HepG2 (cell line): ENCODE results near the gene MAP3K7CL. TPM values are rescaled to one million over a fixed set of nuclear protein-coding genes. Genes with fewer than 3 reads are reported as not detected.

ENCODE experiments used
- ATAC-seq: fragments of 200-7000 bp; cut with Tn5 transposase; 3 replicates; pipeline ENCODE4 v1.9.1; 2020; ENCODE audit warnings: mild to moderate bottlenecking, moderate library complexity
- BruUV-seq: library from RNA; stranded (reverse); fragments of 400-500 nt; replicated peaks from 2 replicates; lab custom pipeline; 2021; lab: Mats Ljungman, UMichigan
- CTCF ChIA-PET: fragments of 300-600 bp; formaldehyde crosslinking; extraction: SDS; loops from one replicate; lab custom pipeline; 2021; ENCODE audit warnings: low total read pairs, inconsistent platforms, low intra/inter-chr PET ratio; lab: Yijun Ruan, JAX
- POLR2A ChIA-PET: fragments of 350-600 bp; sonication (Branson Sonifier 250); formaldehyde crosslinking; loops from one replicate; lab custom pipeline; 2020; ENCODE audit warnings: antibody characterized with exemption, inconsistent platforms; lab: Yijun Ruan, JAX
- DNase-seq: peaks from one replicate; pipeline ENCODE4 v3.0.0-alpha.2; 2015; ENCODE audit warnings: low spot score
- FAIRE-seq: peaks from 3 replicates; lab custom pipeline; 2011; peaks lifted over from hg19 to GRCh38; lab: Jason Lieb, UNC
- H2AFZ ChIP-seq: one replicate; pipeline ENCODE4 v1.6.1; 2011; ENCODE audit warnings: low read length, inconsistent platforms
- H3K27ac ChIP-seq: fragments of 300-600 bp; 3 replicates; pipeline ENCODE4 v1.8.0; 2011; ENCODE audit warnings: mixed run types, mild to moderate bottlenecking, mixed read lengths, low read length, inconsistent platforms; ENCODE audit not compliant: insufficient read depth; ENCODE audit errors: extremely low read length
- H3K27me3 ChIP-seq, 2 experiments: fragments of 200-600 bp in 1 of 2; 2 replicates in 1 of 2; 3 replicates in 1 of 2; pipeline versions ENCODE4 v1.6.0 to v1.8.0; 2011; ENCODE audit warnings: low read length in 2 of 2, mild to moderate bottlenecking in 2 of 2, moderate library complexity in 2 of 2, inconsistent platforms in 1 of 2; ENCODE audit not compliant: insufficient read depth in 2 of 2, control insufficient read depth in 1 of 2
- H3K36me3 ChIP-seq, 2 experiments: fragments of 200-600 bp in 1 of 2; replicated peaks in 1 of 2; 2 replicates in 1 of 2; 3 replicates in 1 of 2; pipeline versions ENCODE4 v1.5.1 to v1.8.0; 2011; ENCODE audit warnings: low read length in 2 of 2, inconsistent platforms in 1 of 2; ENCODE audit not compliant: insufficient read depth in 2 of 2, control insufficient read depth in 1 of 2
- H3K4me1 ChIP-seq: 2 replicates; pipeline ENCODE4 v1.5.1; 2012; ENCODE audit warnings: low read length, inconsistent platforms; ENCODE audit not compliant: insufficient read depth
- H3K4me2 ChIP-seq: 2 replicates; pipeline ENCODE4 v1.6.0; 2011; ENCODE audit warnings: low read depth, low read length, inconsistent platforms
- H3K4me3 ChIP-seq, 3 experiments: fragments of 200-600 bp in 1 of 3; sonication (generic), shearing (Covaris generic) in 1 of 3; replicated peaks in 1 of 3; 2 replicates each; pipeline ENCODE4 v1.5.1; 2011 to 2016; ENCODE audit warnings: low read length in 3 of 3, inconsistent platforms in 2 of 3, low read depth in 2 of 3, mild to moderate bottlenecking in 2 of 3, control low read depth in 1 of 3, mixed read lengths in 1 of 3; ENCODE audit not compliant: insufficient read depth in 1 of 3
- H3K79me2 ChIP-seq: one replicate; pipeline ENCODE4 v1.6.1; 2011; ENCODE audit warnings: low read length, inconsistent platforms; ENCODE audit not compliant: insufficient read depth
- H3K9ac ChIP-seq: 2 replicates; pipeline ENCODE4 v1.6.0; 2011; ENCODE audit warnings: mild to moderate bottlenecking, low read depth, low read length, inconsistent platforms; ENCODE audit not compliant: insufficient read depth
- H3K9me3 ChIP-seq: 2 replicates; pipeline ENCODE4 v1.5.1; 2012; ENCODE audit warnings: mild to moderate bottlenecking, low read length
- H4K20me1 ChIP-seq: 2 replicates; pipeline ENCODE4 v1.6.0; 2011; ENCODE audit warnings: inconsistent platforms, mild to moderate bottlenecking, low read length, moderate library complexity; ENCODE audit not compliant: insufficient read depth
- CEBPB ChIP-seq: IDR thresholded peaks from 2 replicates; pipeline ENCODE4 v1.6.1; 2011; ENCODE audit warnings: low read depth, low read length, improper control_type of control experiment, borderline replicate concordance
- FOXM1 ChIP-seq: sonication (generic); formaldehyde crosslinking; IDR thresholded peaks from 2 replicates; pipeline ENCODE4 v1.5.0; 2020; ENCODE audit warnings: missing genetic modification reagents
- MAFF ChIP-seq: IDR thresholded peaks from 2 replicates; pipeline ENCODE4 v1.6.1; 2011; ENCODE audit warnings: low read depth, low read length, improper control_type of control experiment
- MAFK ChIP-seq, 2 experiments: IDR thresholded peaks in 1 of 2; conservative IDR thresholded peaks in 1 of 2; 2 replicates each; pipeline ENCODE4 v1.6.1; 2011; ENCODE audit warnings: improper control_type of control experiment in 2 of 2, low read length in 2 of 2
- PHF5A ChIP-seq: IDR thresholded peaks from one replicate; pipeline ENCODE4 v1.6.1; 2018; ENCODE audit warnings: low read depth, missing genetic modification reagents; ENCODE audit not compliant: unreplicated experiment
- SRSF1 ChIP-seq: fragments of 200-400 bp; formaldehyde crosslinking; optimal IDR thresholded peaks from 2 replicates; pipeline ENCODE3; 2017; ENCODE audit warnings: mild to moderate bottlenecking, low read depth, low read length, moderate library complexity
- ZBTB8A ChIP-seq: sonication (generic); formaldehyde crosslinking; IDR thresholded peaks from 2 replicates; pipeline ENCODE4 v1.4.0; 2020; ENCODE audit warnings: mild to moderate bottlenecking, low read depth, missing genetic modification reagents, borderline replicate concordance
- ZFYVE20 ChIP-seq: sonication (generic); formaldehyde crosslinking; IDR thresholded peaks from 2 replicates; pipeline ENCODE4 v1.8.0; 2023; ENCODE audit warnings: low read depth, mild to moderate bottlenecking, moderate library complexity, missing genetic modification reagents, borderline replicate concordance
- ZNF30 ChIP-seq: sonication (generic); formaldehyde crosslinking; IDR thresholded peaks from 2 replicates; pipeline ENCODE4 v1.5.0; 2020; ENCODE audit warnings: mild to moderate bottlenecking, missing genetic modification reagents
- ZNF670 ChIP-seq: sonication (generic); formaldehyde crosslinking; IDR thresholded peaks from 2 replicates; pipeline ENCODE4 v1.8.0; 2022; ENCODE audit warnings: mild to moderate bottlenecking, missing genetic modification reagents, borderline replicate concordance
- WGBS: methylation state at CpG from one replicate; pipeline ENCODE4 v1.1.6; 2017; ENCODE audit warnings: low lambda C conversion rate; 5-methylcytosine and 5-hydroxymethylcytosine counted together
- in situ Hi-C: cut with HindIII; loops from 2 replicates; pipeline ENCODE4 v1.10.0; 2017; ENCODE audit warnings: low pct_unique_long_range_greater_than_20kb; ENCODE audit not compliant: extremely low pct_ligation_motif_present
- intact Hi-C: fragments of 100-400 bp; cut with micrococcal nuclease; formaldehyde crosslinking; loops from one replicate; pipeline ENCODE4 v1.10.0; 2022; ENCODE audit not compliant: unreplicated experiment
- polyA plus RNA-seq, 8 experiments: library from polyadenylated mRNA; depleted of rRNA in 3 of 8; stranded (reverse) in 7 of 8; unstranded in 1 of 8; fragments of >200 nt; fragmentation: Illumina TruSeq in 4 of 8; extraction: Trizol in 4 of 8; gene quantifications; 2 replicates each; pipeline versions ENCODE4 v1.2.1 to v1.2.3, GENCODE V29; 2011 to 2016; ENCODE audit warnings: low read depth in 4 of 8, missing spikeins in 1 of 8, mixed read lengths in 1 of 8; ENCODE audit not compliant: insufficient read depth in 1 of 8
- total RNA-seq, 5 experiments: library from RNA; depleted of rRNA; stranded (reverse); fragments of >200 nt; fragmentation: Illumina TruSeq; extraction: Trizol; gene quantifications; 2 replicates each; pipeline ENCODE4 v1.2.3, GENCODE V29; 2016; ENCODE audit warnings: low read depth in 1 of 5

Gene MAP3K7CL
- total and polyA plus RNA-seq, 2 of the 13 experiments (the other 11 are each of a cell fraction or from before 2014, with no cell fraction given): 0.04 to 0.15 TPM

- H3K27ac ChIP-seq: no peak overlapping the region
- no TSS peak for BruUV-seq
- no peak for FAIRE-seq
- no peaks in the 10 kb centered on the region for H3K36me3 ChIP-seq
- H4K20me1 ChIP-seq: no peaks in the 10 kb centered on the region
- H3K9ac ChIP-seq: no peak overlapping the region
- H3K79me2 ChIP-seq: no peaks in the 10 kb centered on the region
- H3K4me3 ChIP-seq: no peak overlapping the region
- no peak overlapping the region for H2AFZ ChIP-seq
- peaks cover 37% of the 10 kb centered on the region for H3K4me1 ChIP-seq
- no peak for TF ChIP-seq SRSF1
- TF ChIP-seq FOXM1 (CRISPR knock-in tag): no peak
- TF ChIP-seq ZNF670 (CRISPR knock-in tag): no peak
- TF ChIP-seq PHF5A (CRISPR knock-in tag): no peak
- no peak for TF ChIP-seq ZBTB8A (CRISPR knock-in tag)
- TF ChIP-seq ZFYVE20: no peak
- 0 out of 2 replicates have a peak, but pooled peaks have one; percentile 3 for TF ChIP-seq CEBPB
- TF ChIP-seq, all 625 proteins: peak for 1
- Histone ChIP-seq H3K4me2 (no peak overlapping the region), H3K9me3 (no peaks in the 10 kb centered on the region), H3K27me3 (no peaks in the 10 kb centered on the region)
- 96% methylated on average over 4 of the region's 4 CpGs for WGBS
- intact Hi-C loops (no loop called here), in situ Hi-C loops (loop anchor here (10.0 kb wide), 1 partner anchor 109 kb away; the partner anchor contains the start of gene BACH1)
- no peak for ATAC-seq
- POLR2A ChIA-PET: no interaction called here
- DNase-seq: no peak
- CTCF ChIA-PET: no interaction called here
Observed at GRCh38 chr21:29185633-29186032, 55.2 kb downstream of the MAP3K7CL start.

- BruUV-seq: no TSS peak
- CTCF ChIA-PET: interaction anchor here (0.6 kb wide), 1 partner anchor 24 kb away, joined by 3 read pairs; no protein-coding TSS in a partner anchor
- H3K4me2 ChIP-seq: no peak overlapping the region
- intact Hi-C loops (no loop called here), in situ Hi-C loops (loop anchor here (10.0 kb wide), 1 partner anchor 109 kb away; the partner anchor contains the start of gene BACH1)
- FAIRE-seq (no peak), ATAC-seq (no peak), DNase-seq (no peak)
- no peaks in the 10 kb centered on the region for H3K9me3 ChIP-seq
- no peaks in the 10 kb centered on the region for H4K20me1 ChIP-seq
- H3K4me3 ChIP-seq: no peak overlapping the region
- TF ChIP-seq MAFK (conservative IDR thresholded peaks at IDR 0.05 in 1 of 2, IDR thresholded peaks at IDR 0.05 in 1 of 2; ENCODE audit: low read length in 2 of 2) (peak; percentile 2 to 43; a peak in 2 of 4 replicates), MAFF (0 out of 2 replicates have a peak, but pooled peaks have one; percentile 14), ZNF30 (CRISPR knock-in tag) (no peak)
- no peaks in the 10 kb centered on the region for H3K27me3 ChIP-seq
- H3K27ac ChIP-seq: no peak overlapping the region
- no peaks in the 10 kb centered on the region for H3K79me2 ChIP-seq
- POLR2A ChIA-PET: no interaction called here
- H2AFZ ChIP-seq: no peak overlapping the region
- no peak overlapping the region for H3K9ac ChIP-seq
- H3K4me1 ChIP-seq: peaks cover 42% of the 10 kb centered on the region
- H3K36me3 ChIP-seq: no peaks in the 10 kb centered on the region
Observed at GRCh38 chr21:29186246-29186645, 55.8 kb downstream of the MAP3K7CL start.
